Measurements from ENCODE around the gene KATNAL1. TPM values are rescaled to one million over a fixed set of nuclear protein-coding genes. Genes with fewer than 3 reads are reported as not detected.

KATNAL1 gene
- total RNA-seq, 4 donors from 2014 or later: 8.9 to 27.6 (median 21.4) TPM

DNA sequence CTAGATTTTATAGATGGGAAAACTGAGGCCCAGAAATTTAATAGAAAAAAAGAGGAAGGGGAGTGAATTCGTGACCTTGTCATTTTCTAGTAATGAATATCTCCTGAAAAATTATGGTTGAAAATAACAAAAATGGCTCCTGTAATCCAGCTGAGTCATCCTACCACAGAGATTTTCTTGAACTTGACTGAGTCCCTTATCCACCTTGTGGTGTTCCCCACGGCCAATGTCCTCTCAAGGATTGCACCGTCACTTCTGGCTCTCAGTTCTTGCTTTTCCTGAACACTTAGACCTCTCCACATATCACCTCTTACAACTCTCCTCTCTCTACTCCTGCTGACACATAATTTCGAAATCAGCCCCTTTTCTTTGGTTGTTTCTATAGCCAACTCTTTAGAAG is 1.2 kb upstream of the KATNAL1 start:
- ATAC-seq (ENCODE audit: low FRiP score) (no peak), DNase-seq (ENCODE audit: low spot score) (no peak)
- no peak for TF ChIP-seq CTCF (IDR thresholded peaks at IDR 0.05)

DNA sequence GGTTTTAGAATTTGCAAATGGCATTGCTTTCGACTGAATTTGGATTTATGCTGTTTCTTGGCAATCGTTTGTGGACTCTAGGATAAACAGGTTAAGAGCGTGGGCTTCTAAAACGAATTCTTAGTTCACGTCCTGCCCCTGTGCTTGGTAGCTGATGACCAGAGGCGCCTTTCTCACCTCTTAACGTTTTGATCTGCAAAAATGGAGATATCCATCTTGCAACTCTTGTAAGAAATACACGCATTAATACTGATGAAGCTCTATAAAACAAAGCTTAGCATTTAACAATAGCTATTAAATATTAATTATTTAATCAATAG is 580 bp upstream of the KATNAL1 start:
- no peak for TF ChIP-seq CTCF (IDR thresholded peaks at IDR 0.05)
- ATAC-seq (ENCODE audit: low FRiP score) (no peak), DNase-seq (ENCODE audit: low spot score) (no peak)

- TF ChIP-seq CTCF (IDR thresholded peaks at IDR 0.05): no peak
- peak; percentile 93 for ATAC-seq (ENCODE audit: low FRiP score)
These were observed 573 bp downstream of the KATNAL1 start for GRCh38 chr13:30306762-30307193.

DNA sequence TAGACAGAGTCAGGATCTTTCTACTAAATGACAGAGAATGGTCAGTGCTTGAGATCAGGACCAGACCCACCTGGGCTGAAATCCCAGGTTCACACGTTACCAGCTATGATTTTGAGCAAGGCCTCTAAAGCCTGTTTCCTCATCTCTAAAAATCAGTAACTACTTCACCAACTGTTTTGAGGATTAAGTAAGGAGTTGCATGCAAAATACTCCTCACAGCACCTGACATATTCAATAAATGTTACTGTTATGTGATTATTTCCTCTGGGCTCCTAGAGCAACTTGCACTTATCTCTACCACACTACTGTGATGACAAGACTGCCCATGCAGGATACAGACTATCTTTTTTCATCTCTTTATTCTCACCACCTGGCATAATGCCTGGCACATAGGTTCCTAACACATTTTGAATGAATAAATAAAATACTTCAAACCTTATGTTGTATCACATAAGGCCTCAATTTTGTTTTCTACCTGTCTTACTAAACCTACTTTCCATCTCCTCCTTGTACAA is 1.8 kb downstream of the KATNAL1 start:
- no peak for TF ChIP-seq CTCF (IDR thresholded peaks at IDR 0.05)
- DNase-seq (ENCODE audit: low spot score): no peak
- no peak for ATAC-seq (ENCODE audit: low FRiP score)

More at GRCh38 chr13:30306762-30307193, 573 bp downstream of the KATNAL1 start:
- peak; percentile 83 for DNase-seq (ENCODE audit: low spot score)

DNA sequence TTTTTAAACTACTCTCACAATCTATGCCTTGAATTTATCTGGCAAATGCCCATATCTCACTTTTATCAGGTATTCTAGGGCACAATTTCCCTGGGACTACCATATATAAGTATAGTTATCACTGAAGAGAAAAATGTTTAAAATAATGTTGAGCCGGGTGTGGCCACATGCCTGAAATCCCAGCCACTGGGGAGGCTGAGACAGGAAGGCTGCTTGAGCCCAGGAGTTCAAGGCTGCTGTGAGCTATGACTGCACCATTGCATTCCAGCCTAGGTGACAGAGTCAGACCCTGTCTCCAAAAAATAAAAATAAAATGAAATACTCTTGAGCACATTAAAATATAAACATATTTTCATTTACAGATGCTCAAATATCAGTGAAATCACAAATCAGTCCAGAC is 4.1 kb downstream of the KATNAL1 start:
- ATAC-seq (ENCODE audit: low FRiP score): no peak
- TF ChIP-seq CTCF (IDR thresholded peaks at IDR 0.05): no peak
- DNase-seq (ENCODE audit: low spot score): no peak

- ATAC-seq (ENCODE audit: low FRiP score) (no peak), DNase-seq (ENCODE audit: low spot score) (no peak)
- TF ChIP-seq CTCF (IDR thresholded peaks at IDR 0.05): no peak
These were observed 5.5 kb downstream of the KATNAL1 start for GRCh38 chr13:30301827-30302226.

DNA sequence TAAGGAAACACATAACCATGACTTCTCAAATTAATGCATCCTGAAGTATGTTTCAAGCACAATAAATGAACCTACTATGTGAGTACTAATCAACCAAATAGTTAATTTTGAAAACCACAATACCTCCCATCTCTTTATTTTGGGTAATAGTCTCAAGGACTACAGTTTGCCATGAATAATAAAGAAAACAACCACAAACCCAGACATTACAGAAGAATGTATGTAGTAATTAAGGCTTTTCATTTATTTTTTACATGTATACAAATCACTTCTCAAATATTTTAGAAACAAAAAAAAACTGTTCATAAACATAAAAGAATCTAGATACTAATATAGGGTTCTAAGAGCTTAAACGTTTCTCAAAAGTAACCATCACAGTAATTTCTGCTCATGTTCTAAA is 6.8 kb downstream of the KATNAL1 start:
- DNase-seq (ENCODE audit: low spot score) (no peak), ATAC-seq (ENCODE audit: low FRiP score) (no peak)
- TF ChIP-seq CTCF (IDR thresholded peaks at IDR 0.05): no peak

All from omental fat pad (tissue), 4 donors.